ENCODE data around the gene FAM53B.

- TF ChIP-seq, protein P1, sequence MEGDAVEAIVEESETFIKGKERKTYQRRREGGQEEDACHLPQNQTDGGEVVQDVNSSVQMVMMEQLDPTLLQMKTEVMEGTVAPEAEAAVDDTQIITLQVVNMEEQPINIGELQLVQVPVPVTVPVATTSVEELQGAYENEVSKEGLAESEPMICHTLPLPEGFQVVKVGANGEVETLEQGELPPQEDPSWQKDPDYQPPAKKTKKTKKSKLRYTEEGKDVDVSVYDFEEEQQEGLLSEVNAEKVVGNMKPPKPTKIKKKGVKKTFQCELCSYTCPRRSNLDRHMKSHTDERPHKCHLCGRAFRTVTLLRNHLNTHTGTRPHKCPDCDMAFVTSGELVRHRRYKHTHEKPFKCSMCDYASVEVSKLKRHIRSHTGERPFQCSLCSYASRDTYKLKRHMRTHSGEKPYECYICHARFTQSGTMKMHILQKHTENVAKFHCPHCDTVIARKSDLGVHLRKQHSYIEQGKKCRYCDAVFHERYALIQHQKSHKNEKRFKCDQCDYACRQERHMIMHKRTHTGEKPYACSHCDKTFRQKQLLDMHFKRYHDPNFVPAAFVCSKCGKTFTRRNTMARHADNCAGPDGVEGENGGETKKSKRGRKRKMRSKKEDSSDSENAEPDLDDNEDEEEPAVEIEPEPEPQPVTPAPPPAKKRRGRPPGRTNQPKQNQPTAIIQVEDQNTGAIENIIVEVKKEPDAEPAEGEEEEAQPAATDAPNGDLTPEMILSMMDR (tag by site-specific recombination; IDR thresholded peaks at IDR 0.05): no peak
- TF ChIP-seq ZBTB1 (tag by site-specific recombination; IDR thresholded peaks at IDR 0.05) (no peak), ZNF670 (tag by site-specific recombination; IDR thresholded peaks at IDR 0.05; ENCODE audit: low read depth) (no peak), ZNF18 (tag by site-specific recombination; IDR thresholded peaks at IDR 0.05) (no peak), ZNF292 (tag by site-specific recombination; IDR thresholded peaks at IDR 0.05; ENCODE audit: borderline replicate concordance, low read depth) (no peak)
These were observed 165.2 kb downstream of the FAM53B start for GRCh38 chr10:124579011-124579399.
